ENCODE results near the gene ECE2. TPM values are rescaled to one million over a fixed set of nuclear protein-coding genes. Genes with fewer than 3 reads are reported as not detected.

ECE2 gene
- total RNA-seq, 5 donors from 2014 or later (not counting 1 experiment from before 2014, with no cell fraction given) = not detected

DNA sequence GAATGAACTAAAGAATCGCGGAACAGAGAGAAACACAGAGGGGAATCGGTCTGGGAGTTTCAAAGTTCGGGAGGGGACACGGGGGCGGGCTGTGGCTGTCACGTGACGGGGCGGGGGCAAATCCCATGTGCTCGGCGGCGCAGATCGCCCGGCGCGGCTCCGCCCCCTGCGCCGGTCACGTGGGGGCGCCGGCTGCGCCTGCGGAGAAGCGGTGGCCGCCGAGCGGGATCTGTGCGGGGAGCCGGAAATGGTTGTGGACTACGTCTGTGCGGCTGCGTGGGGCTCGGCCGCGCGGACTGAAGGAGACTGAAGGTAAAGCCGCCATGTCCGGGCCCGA lies 38.5 kb downstream of the ECE2 start, which contains the start of gene EIF4G1:
EIF4G1 (plus strand) TSS at position 244 of the 337 bp plus-strand sequence. CDS start 1,191 bp downstream, outside the sequence.
- WGBS (ENCODE audit: insufficient coverage) = 0% methylated on average over 24 of the region's 40 CpGs
- H3K27me3 Mint-ChIP-seq = no peaks in the 10 kb centered on the region
- H3K4me1 Mint-ChIP-seq = peaks cover 29 to 32% (median 31%) of the 10 kb centered on the region in 3 donors
- H3K4me1 ChIP-seq (ENCODE audit: control insufficient read depth in 1 of 2, extremely low read depth in 1 of 2, insufficient read depth in 2 of 2, low read length in 2 of 2) = peaks cover 2 to 32% of the 10 kb centered on the region in 2 experiments
- ATAC-seq (replicated peaks in 1 of 4) = peak; percentile 87 to 89 (median 88)
- POLR2A ChIA-PET = no interaction called here
- H3K9me3 ChIP-seq = no peaks in the 10 kb centered on the region
- CTCF ChIA-PET = no interaction called here
- DNase-seq = peak; percentile 80 to 97 (median 91)
- H3K36me3 ChIP-seq (ENCODE audit: control insufficient read depth in 2 of 2, extremely low read depth in 1 of 2, insufficient read depth in 1 of 2, low read length in 1 of 2) = peaks cover 0 to 18% of the 10 kb centered on the region in 2 donors
- peak within 1 kb of the TSS; percentile 55 to 74 for H3K4me3 ChIP-seq (ENCODE audit: control insufficient read depth in 1 of 2, extremely low read depth in 1 of 2, low read length in 1 of 2)
- H3K27ac ChIP-seq (ENCODE audit: low read length) = peak within 1 kb of the TSS; percentile 94
- no peaks in the 10 kb centered on the region for H3K9me3 Mint-ChIP-seq
- H3K4me3 Mint-ChIP-seq = peak within 1 kb of the TSS; percentile 78 to 85 (median 79)
- H3K27ac Mint-ChIP-seq = peak within 1 kb of the TSS; percentile 88 to 95
- H3K36me3 Mint-ChIP-seq = peaks cover 14% of the 10 kb centered on the region
- no peaks in the 10 kb centered on the region for H3K27me3 ChIP-seq (replicated peaks in 1 of 2; ENCODE audit: control insufficient read depth in 2 of 2, extremely low read depth in 1 of 2, insufficient read depth in 2 of 2, low read length in 1 of 2)

DNA sequence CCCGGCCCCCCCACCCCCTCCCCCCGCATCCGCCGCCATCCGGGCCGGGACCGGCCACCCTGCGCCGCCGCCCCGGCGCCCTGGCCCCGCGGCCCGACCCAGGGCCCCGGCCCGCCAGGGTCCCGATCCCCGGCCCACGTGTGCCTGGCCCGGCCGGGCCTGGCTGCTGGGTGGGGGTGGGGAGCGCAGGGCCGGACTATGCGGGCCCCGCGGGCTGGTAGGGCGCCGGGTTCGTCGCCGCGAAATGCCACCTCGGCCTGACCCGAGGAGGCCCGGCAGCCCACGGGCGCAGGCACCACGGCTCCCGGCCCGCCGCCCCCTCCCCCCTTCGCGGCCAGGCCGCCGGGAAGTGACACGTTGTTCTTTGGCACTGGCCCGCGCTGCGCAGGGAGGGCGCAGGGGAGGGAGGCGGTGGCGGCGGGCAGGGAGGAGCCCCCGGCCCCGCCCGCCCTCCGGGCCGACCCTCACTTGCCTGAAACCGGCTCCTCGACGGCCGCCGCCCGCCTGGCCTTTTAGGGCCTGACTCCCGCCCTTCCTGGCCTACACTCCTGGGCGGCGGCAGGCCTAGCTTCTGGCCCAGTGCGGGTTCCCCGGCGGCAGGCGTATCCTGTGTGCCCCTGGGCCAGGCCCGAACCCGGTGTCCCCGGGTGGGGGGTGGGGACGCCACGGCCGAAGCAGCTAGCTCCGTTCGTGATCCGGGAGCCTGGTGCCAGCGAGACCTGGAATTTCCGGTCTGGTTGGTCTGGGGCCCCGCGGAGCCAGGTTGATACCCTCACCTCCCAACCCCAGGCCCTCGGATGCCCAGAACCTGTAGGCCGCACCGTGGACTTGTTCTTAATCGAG lies 39.1 kb downstream of the ECE2 start:
- Histone ChIP-seq H3K4me1 (ENCODE audit: control insufficient read depth in 1 of 2, extremely low read depth in 1 of 2, insufficient read depth in 2 of 2, low read length in 2 of 2) (peaks cover 2 to 37% of the 10 kb centered on the region in 2 experiments), H3K9me3 (no peaks in the 10 kb centered on the region), H3K36me3 (ENCODE audit: control insufficient read depth in 2 of 2, extremely low read depth in 1 of 2, insufficient read depth in 1 of 2, low read length in 1 of 2) (peaks cover 2 to 21% of the 10 kb centered on the region in 2 donors), H3K4me3 (ENCODE audit: control insufficient read depth in 1 of 2, extremely low read depth in 1 of 2, low read length in 1 of 2) (peak overlapping the region; percentile 55 to 74), H3K27ac (ENCODE audit: low read length) (peak overlapping the region; percentile 94), H3K27me3 (replicated peaks in 1 of 2; ENCODE audit: control insufficient read depth in 2 of 2, extremely low read depth in 1 of 2, insufficient read depth in 2 of 2, low read length in 1 of 2) (no peaks in the 10 kb centered on the region)
- WGBS (ENCODE audit: insufficient coverage) = under 1% methylated on average over 68 of the region's 89 CpGs
- POLR2A ChIA-PET = interaction anchor here (0.6 to 0.7 kb wide), 3 partner anchors 15 to 303 kb away, joined by 3 to 10 read pairs (median 3); no protein-coding TSS in a partner anchor
- Mint-ChIP-seq H3K27me3 (no peaks in the 10 kb centered on the region), H3K9me3 (no peaks in the 10 kb centered on the region), H3K27ac (peak overlapping the region; percentile 88 to 95), H3K4me1 (peaks cover 31 to 36% (median 33%) of the 10 kb centered on the region in 3 donors), H3K4me3 (peak overlapping the region; percentile 78 to 85 (median 79)), H3K36me3 (peaks cover 14% of the 10 kb centered on the region)
- CTCF ChIA-PET = interaction anchor here in 1 of 2 donors (0.6 kb wide), 2 partner anchors 157 to 228 kb away, joined by 4 to 5 read pairs; no protein-coding TSS in a partner anchor
- DNase-seq = peak; percentile 32 to 81 (median 65)
- peak; percentile 64 to 68 (median 66) for ATAC-seq (replicated peaks in 1 of 4)

DNA sequence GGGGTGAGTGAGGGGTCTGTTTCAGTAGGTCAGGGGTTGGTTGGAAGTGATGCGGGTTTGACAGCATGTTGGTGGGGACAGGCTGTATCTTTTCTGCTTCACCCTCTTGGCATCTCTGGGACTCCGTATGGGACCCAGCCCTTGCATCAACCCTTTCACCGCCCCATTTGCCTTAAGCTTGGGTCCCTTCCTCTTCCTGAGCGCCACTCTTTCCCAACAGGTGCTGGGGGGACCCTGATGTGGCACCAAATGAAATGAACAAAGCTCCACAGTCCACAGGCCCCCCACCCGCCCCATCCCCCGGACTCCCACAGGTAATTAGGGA lies 39.7 kb downstream of the ECE2 start:
- H3K4me3 Mint-ChIP-seq = peak overlapping the region; percentile 59 to 85 (median 75)
- no peaks in the 10 kb centered on the region for H3K9me3 Mint-ChIP-seq

DNA sequence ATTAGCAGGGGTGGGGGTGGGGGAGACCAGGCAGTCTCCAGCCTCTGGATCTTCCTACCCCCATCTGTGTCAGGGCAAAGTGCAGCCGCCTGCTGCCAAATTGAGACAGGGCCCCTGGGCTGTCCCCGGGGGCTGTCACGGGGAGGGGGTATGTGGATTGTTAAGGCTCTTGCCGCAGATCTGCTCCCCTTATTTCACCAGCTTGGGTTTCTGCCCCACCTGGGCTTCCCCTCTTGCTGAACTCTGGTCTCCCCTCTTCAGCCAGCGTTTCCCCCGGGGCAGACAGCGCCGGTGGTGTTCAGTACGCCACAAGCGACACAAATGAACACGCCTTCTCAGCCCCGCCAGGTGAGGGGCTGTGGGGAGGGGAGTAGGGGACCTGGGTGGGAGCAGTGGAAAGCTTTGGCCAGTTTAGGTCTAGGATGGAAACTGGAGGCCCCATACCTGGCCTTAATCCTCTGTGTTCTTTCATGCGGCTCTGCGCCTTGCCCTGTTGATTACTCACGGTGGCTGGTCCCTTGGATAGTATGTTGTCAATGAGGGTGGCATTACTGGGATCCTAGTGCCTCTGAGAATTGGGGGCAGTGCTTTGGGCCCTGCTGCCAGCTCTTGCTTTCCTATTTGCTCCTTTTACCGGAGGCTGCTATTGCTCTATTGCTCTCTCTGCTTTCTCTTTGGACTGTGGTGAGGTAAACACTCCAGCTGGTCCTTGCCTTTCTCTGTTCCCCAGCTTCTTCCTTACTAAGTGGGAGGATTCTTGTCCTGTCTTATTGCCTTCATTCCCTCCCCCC lies 40.2 kb downstream of the ECE2 start:
- WGBS (ENCODE audit: insufficient coverage) = 53% methylated on average over 3 of the region's 16 CpGs
- no peaks in the 10 kb centered on the region for H3K9me3 Mint-ChIP-seq
- H3K27ac Mint-ChIP-seq = peak overlapping the region; percentile 84 to 88
- H3K36me3 Mint-ChIP-seq = peaks cover 21% of the 10 kb centered on the region
- H3K4me3 Mint-ChIP-seq = peak overlapping the region; percentile 59 to 85 (median 75)
- DNase-seq (peak in 3 of 35 experiments; percentile 9 to 25 (median 17)), ATAC-seq (replicated peaks in 1 of 4) (no peak)
- no peaks in the 10 kb centered on the region for H3K27me3 ChIP-seq (replicated peaks in 1 of 2; ENCODE audit: control insufficient read depth in 2 of 2, extremely low read depth in 1 of 2, insufficient read depth in 2 of 2, low read length in 1 of 2)
- peaks cover 5 to 32% of the 10 kb centered on the region in 2 donors for H3K36me3 ChIP-seq (ENCODE audit: control insufficient read depth in 2 of 2, extremely low read depth in 1 of 2, insufficient read depth in 1 of 2, low read length in 1 of 2)
- peak overlapping the region; percentile 94 for H3K27ac ChIP-seq (ENCODE audit: low read length)
- H3K9me3 ChIP-seq = no peaks in the 10 kb centered on the region
- ChIA-PET CTCF (interaction anchor here (0.6 kb wide), 2 partner anchors 93 to 227 kb away, joined by 3 to 5 read pairs; no protein-coding TSS in a partner anchor), POLR2A (interaction anchor here (0.6 to 1.0 kb wide), 2 partner anchors 125 to 135 kb away, joined by 3 read pairs; no protein-coding TSS in a partner anchor)
- H3K4me1 Mint-ChIP-seq = peaks cover 31 to 36% (median 33%) of the 10 kb centered on the region in 3 donors
- no peaks in the 10 kb centered on the region for H3K27me3 Mint-ChIP-seq
- H3K4me1 ChIP-seq (ENCODE audit: control insufficient read depth in 1 of 2, extremely low read depth in 1 of 2, insufficient read depth in 2 of 2, low read length in 2 of 2) = peaks cover 2 to 37% of the 10 kb centered on the region in 2 experiments
- peak overlapping the region in 1 of 2 donors; percentile 74 for H3K4me3 ChIP-seq (ENCODE audit: control insufficient read depth in 1 of 2, extremely low read depth in 1 of 2, low read length in 1 of 2)

More for the DNA sequence above, 39.7 kb downstream of the ECE2 start:
- WGBS (ENCODE audit: insufficient coverage) = 10% methylated on average over 2 of the region's 6 CpGs
- Histone ChIP-seq H3K4me3 (ENCODE audit: control insufficient read depth in 1 of 2, extremely low read depth in 1 of 2, low read length in 1 of 2) (peak overlapping the region; percentile 55 to 74), H3K27ac (ENCODE audit: low read length) (peak overlapping the region; percentile 94), H3K4me1 (ENCODE audit: control insufficient read depth in 1 of 2, extremely low read depth in 1 of 2, insufficient read depth in 2 of 2, low read length in 2 of 2) (peaks cover 2 to 37% of the 10 kb centered on the region in 2 experiments), H3K9me3 (no peaks in the 10 kb centered on the region), H3K36me3 (ENCODE audit: control insufficient read depth in 2 of 2, extremely low read depth in 1 of 2, insufficient read depth in 1 of 2, low read length in 1 of 2) (peaks cover 2 to 26% of the 10 kb centered on the region in 2 donors), H3K27me3 (replicated peaks in 1 of 2; ENCODE audit: control insufficient read depth in 2 of 2, extremely low read depth in 1 of 2, insufficient read depth in 2 of 2, low read length in 1 of 2) (no peaks in the 10 kb centered on the region)
- Mint-ChIP-seq H3K27me3 (no peaks in the 10 kb centered on the region), H3K36me3 (peaks cover 15% of the 10 kb centered on the region), H3K27ac (peak overlapping the region; percentile 88 to 95), H3K4me1 (peaks cover 31 to 36% (median 33%) of the 10 kb centered on the region in 3 donors)
- CTCF ChIA-PET = interaction anchor here in 1 of 2 donors (0.6 kb wide), 1 partner anchor 227 kb away, joined by 5 read pairs; no protein-coding TSS in a partner anchor
- no peak for DNase-seq
- POLR2A ChIA-PET = interaction anchor here (0.6 to 0.7 kb wide), 2 partner anchors 181 to 304 kb away, joined by 3 read pairs; no protein-coding TSS in a partner anchor
- ATAC-seq (replicated peaks in 1 of 4) = no peak

DNA sequence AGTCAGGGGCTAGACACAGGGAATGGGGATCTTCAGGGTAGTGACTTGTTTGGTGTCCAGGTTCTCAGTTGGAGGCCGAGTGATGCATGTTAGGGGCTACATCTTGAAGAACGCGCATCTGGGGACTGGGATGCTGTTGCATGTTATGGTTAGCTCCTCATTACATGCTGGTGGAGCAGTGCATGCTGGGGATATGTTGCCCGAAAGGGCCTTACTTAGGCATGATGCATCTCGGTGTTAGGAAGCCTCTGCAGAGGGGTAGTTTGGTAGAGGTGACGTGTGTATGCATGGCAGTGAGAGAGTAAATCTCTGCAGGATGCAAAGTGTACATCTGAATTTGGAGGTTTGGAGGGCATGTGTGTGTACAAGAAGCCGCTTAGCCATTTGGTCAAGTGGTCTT lies 41.0 kb downstream of the ECE2 start:
- CTCF ChIA-PET = no interaction called here
- DNase-seq (peak in 1 of 35 experiments; percentile 19), ATAC-seq (replicated peaks in 1 of 4) (no peak)
- POLR2A ChIA-PET = interaction anchor here in 1 of 2 donors (1.0 kb wide), 1 partner anchor 136 kb away, joined by 3 read pairs; no protein-coding TSS in a partner anchor
- Histone ChIP-seq H3K4me3 (ENCODE audit: control insufficient read depth in 1 of 2, extremely low read depth in 1 of 2, low read length in 1 of 2) (no peak overlapping the region), H3K27ac (ENCODE audit: low read length) (peak overlapping the region; percentile 94), H3K9me3 (no peaks in the 10 kb centered on the region), H3K4me1 (ENCODE audit: control insufficient read depth in 1 of 2, extremely low read depth in 1 of 2, insufficient read depth in 2 of 2, low read length in 2 of 2) (peaks cover 2 to 37% of the 10 kb centered on the region in 2 experiments), H3K27me3 (replicated peaks in 1 of 2; ENCODE audit: control insufficient read depth in 2 of 2, extremely low read depth in 1 of 2, insufficient read depth in 2 of 2, low read length in 1 of 2) (no peaks in the 10 kb centered on the region), H3K36me3 (ENCODE audit: control insufficient read depth in 2 of 2, extremely low read depth in 1 of 2, insufficient read depth in 1 of 2, low read length in 1 of 2) (peaks cover 7 to 39% of the 10 kb centered on the region in 2 donors)
- Mint-ChIP-seq H3K9me3 (no peaks in the 10 kb centered on the region), H3K4me3 (peak overlapping the region; percentile 59 to 85 (median 75)), H3K27ac (peak overlapping the region; percentile 84 to 88), H3K4me1 (peaks cover 31 to 36% (median 33%) of the 10 kb centered on the region in 3 donors), H3K27me3 (no peaks in the 10 kb centered on the region), H3K36me3 (peaks cover 28% of the 10 kb centered on the region)
- WGBS (ENCODE audit: insufficient coverage) = 83% methylated on average over 6 of the region's 7 CpGs
